H9 (cell line): ENCODE measurements around the gene KAT6B. TPM values are rescaled to one million over a fixed set of nuclear protein-coding genes. Genes with fewer than 3 reads are reported as not detected.

Source experiments
- DNase-seq: peaks from one replicate; pipeline ENCODE4 v3.0.0-alpha.2; 2017
- H2AFZ ChIP-seq: one replicate; pipeline ENCODE4 v1.6.1; 2013; ENCODE audit warnings: mild to moderate bottlenecking, low read length, control low read depth, moderate library complexity
- H2AK5ac ChIP-seq: 2 replicates; pipeline ENCODE4 v1.6.1; 2013; ENCODE audit warnings: low read length, control low read depth, mixed read lengths; ENCODE audit not compliant: insufficient read length
- H2BK120ac ChIP-seq: one replicate; pipeline ENCODE4 v1.6.1; 2013; ENCODE audit warnings: low read depth, mild to moderate bottlenecking, low read length, control low read depth, inconsistent platforms; ENCODE audit not compliant: poor library complexity, severe bottlenecking
- H2BK12ac ChIP-seq: 2 replicates; pipeline ENCODE4 v1.6.1; 2013; ENCODE audit warnings: low read length, control low read depth, mixed read lengths, low read depth; ENCODE audit not compliant: insufficient read length
- H2BK15ac ChIP-seq: 2 replicates; pipeline ENCODE4 v1.6.1; 2013; ENCODE audit warnings: low read depth, low read length, control low read depth
- H2BK20ac ChIP-seq: one replicate; pipeline ENCODE4 v1.6.1; 2013; ENCODE audit warnings: low read depth, mild to moderate bottlenecking, low read length, control low read depth, inconsistent platforms; ENCODE audit not compliant: poor library complexity, severe bottlenecking
- H2BK5ac ChIP-seq: 2 replicates; pipeline ENCODE4 v1.6.1; 2013; ENCODE audit warnings: low read length, control low read depth, mixed read lengths; ENCODE audit not compliant: insufficient read length
- H3K14ac ChIP-seq: 2 replicates; pipeline ENCODE4 v1.6.1; 2013; ENCODE audit warnings: low read length, control low read depth; ENCODE audit not compliant: insufficient read depth
- H3K18ac ChIP-seq: 2 replicates; pipeline ENCODE4 v1.6.1; 2013; ENCODE audit warnings: low read depth, mild to moderate bottlenecking, mixed read lengths, low read length, control low read depth; ENCODE audit not compliant: insufficient read length
- H3K23ac ChIP-seq: 2 replicates; pipeline ENCODE4 v1.6.1; 2013; ENCODE audit warnings: low read length, control low read depth, mixed read lengths, low read depth; ENCODE audit not compliant: insufficient read length
- H3K23me2 ChIP-seq: 2 replicates; pipeline ENCODE4 v1.6.1; 2013; ENCODE audit warnings: low read depth, mild to moderate bottlenecking, mixed read lengths, low read length, control low read depth; ENCODE audit not compliant: insufficient read length, poor library complexity, severe bottlenecking
- H3K27ac ChIP-seq: 2 replicates; pipeline ENCODE4 v1.5.1; 2013; ENCODE audit warnings: low read length, control low read depth, mixed read lengths, low read depth; ENCODE audit not compliant: insufficient read length
- H3K27me3 ChIP-seq: 2 replicates; pipeline ENCODE4 v1.6.1; 2013; ENCODE audit warnings: low read length, control low read depth, inconsistent platforms; ENCODE audit not compliant: insufficient read depth
- H3K4ac ChIP-seq: 2 replicates; pipeline ENCODE4 v1.6.1; 2013; ENCODE audit warnings: low read depth, mild to moderate bottlenecking, control low read depth, inconsistent platforms, low read length, moderate library complexity
- H3K4me1 ChIP-seq: 2 replicates; pipeline ENCODE4 v1.6.1; 2013; ENCODE audit warnings: low read length, control low read depth, inconsistent platforms; ENCODE audit not compliant: insufficient read depth
- H3K4me2 ChIP-seq: 2 replicates; pipeline ENCODE4 v1.6.1; 2013; ENCODE audit warnings: low read length, control low read depth, mixed read lengths; ENCODE audit not compliant: insufficient read length, insufficient read depth
- H3K56ac ChIP-seq: 2 replicates; pipeline ENCODE4 v1.6.1; 2013; ENCODE audit warnings: low read depth, mild to moderate bottlenecking, mixed read lengths, low read length, control low read depth; ENCODE audit not compliant: insufficient read length
- H3K79me1 ChIP-seq: 2 replicates; pipeline ENCODE4 v1.6.1; 2013; ENCODE audit warnings: low read depth, mild to moderate bottlenecking, moderate library complexity, low read length, control low read depth, inconsistent platforms; ENCODE audit not compliant: insufficient read depth, poor library complexity, severe bottlenecking
- H3K79me2 ChIP-seq: 2 replicates; pipeline ENCODE4 v1.6.1; 2013; ENCODE audit warnings: low read length, control low read depth, inconsistent platforms; ENCODE audit not compliant: insufficient read depth
- H3K9ac ChIP-seq: 2 replicates; pipeline ENCODE4 v1.6.1; 2013; ENCODE audit warnings: low read length, control low read depth, mixed read lengths; ENCODE audit not compliant: insufficient read length; ENCODE audit errors: extremely low read depth
- H3K9me3 ChIP-seq: one replicate; pipeline ENCODE4 v1.6.1; 2013; ENCODE audit warnings: low read depth, low read length, inconsistent platforms; ENCODE audit not compliant: control insufficient read depth
- H3T11ph ChIP-seq: one replicate; pipeline ENCODE4 v1.6.1; 2013; ENCODE audit warnings: mild to moderate bottlenecking, low read length, control low read depth, inconsistent platforms
- H4K20me1 ChIP-seq: one replicate; pipeline ENCODE4 v1.6.1; 2013; ENCODE audit not compliant: control insufficient read depth, insufficient read length, insufficient read depth
- H4K5ac ChIP-seq: 2 replicates; pipeline ENCODE4 v1.6.1; 2013; ENCODE audit warnings: low read depth, mild to moderate bottlenecking, mixed read lengths, low read length, control low read depth; ENCODE audit not compliant: insufficient read length
- H4K8ac ChIP-seq: replicated peaks from 2 replicates; pipeline ENCODE4 v1.6.1; 2013; ENCODE audit warnings: low read length, control low read depth, mixed read lengths, low read depth; ENCODE audit not compliant: insufficient read length
- H4K91ac ChIP-seq: 2 replicates; pipeline ENCODE4 v1.6.1; 2013; ENCODE audit warnings: low read depth, mild to moderate bottlenecking, moderate library complexity, mixed read lengths, low read length, control low read depth; ENCODE audit not compliant: insufficient read length
- H3K27ac Mint-ChIP-seq, 3 experiments: 2 replicates in 2 of 3; 3 replicates in 1 of 3; pipeline ENCODE4 v1.8.0; 2020 to 2021; ENCODE audit warnings: mixed read lengths in 3 of 3, mild to moderate bottlenecking in 1 of 3, moderate library complexity in 1 of 3
- H3K27me3 Mint-ChIP-seq: 2 replicates; pipeline ENCODE4 v1.8.0; 2021; ENCODE audit warnings: low read depth, mild to moderate bottlenecking, moderate library complexity, mixed read lengths
- H3K36me3 Mint-ChIP-seq, 3 experiments: 2 replicates in 2 of 3; 3 replicates in 1 of 3; pipeline ENCODE4 v1.8.0; 2020 to 2021; ENCODE audit warnings: low read depth in 3 of 3, mixed read lengths in 3 of 3; ENCODE audit not compliant: insufficient read depth in 1 of 3
- H3K4me1 Mint-ChIP-seq, 2 experiments: 2 replicates each; pipeline ENCODE4 v1.8.0; 2020; ENCODE audit warnings: mixed read lengths in 2 of 2
- H3K4me3 Mint-ChIP-seq, 2 experiments: 2 replicates in 1 of 2; 3 replicates in 1 of 2; pipeline ENCODE4 v1.8.0; 2020 to 2021; ENCODE audit warnings: mild to moderate bottlenecking in 2 of 2, mixed read lengths in 2 of 2, moderate library complexity in 1 of 2
- H3K9me3 Mint-ChIP-seq, 2 experiments: 2 replicates in 1 of 2; 3 replicates in 1 of 2; pipeline ENCODE4 v1.8.0; 2020; ENCODE audit warnings: mild to moderate bottlenecking in 2 of 2, mixed read lengths in 2 of 2, moderate library complexity in 1 of 2
- WGBS: extraction: QIAGEN DNeasy Blood & Tissue Kit; methylation state at CpG from one replicate; pipeline ENCODE4 v1.1.7; 2013; ENCODE audit warnings: missing lambda C conversion rate, low lambda C conversion rate, mixed read lengths; ENCODE audit not compliant: insufficient read length; ENCODE audit errors: extremely low coverage; 5-methylcytosine and 5-hydroxymethylcytosine counted together
- total RNA-seq: library from RNA; stranded (reverse); gene quantifications from 2 replicates; pipeline ENCODE4 v1.2.1, GENCODE V29; 2021
- TF ChIP-seq, protein P1 (sequence below): fragments of 200-600 bp; sonication (generic); conservative IDR thresholded peaks from 3 replicates; pipeline ENCODE4 v1.8.0; 2021; ENCODE audit warnings: antibody characterized with exemption, mild to moderate bottlenecking

KAT6B gene
- total RNA-seq, 1 experiment from 2014 or later: 34.2 TPM

DNA sequence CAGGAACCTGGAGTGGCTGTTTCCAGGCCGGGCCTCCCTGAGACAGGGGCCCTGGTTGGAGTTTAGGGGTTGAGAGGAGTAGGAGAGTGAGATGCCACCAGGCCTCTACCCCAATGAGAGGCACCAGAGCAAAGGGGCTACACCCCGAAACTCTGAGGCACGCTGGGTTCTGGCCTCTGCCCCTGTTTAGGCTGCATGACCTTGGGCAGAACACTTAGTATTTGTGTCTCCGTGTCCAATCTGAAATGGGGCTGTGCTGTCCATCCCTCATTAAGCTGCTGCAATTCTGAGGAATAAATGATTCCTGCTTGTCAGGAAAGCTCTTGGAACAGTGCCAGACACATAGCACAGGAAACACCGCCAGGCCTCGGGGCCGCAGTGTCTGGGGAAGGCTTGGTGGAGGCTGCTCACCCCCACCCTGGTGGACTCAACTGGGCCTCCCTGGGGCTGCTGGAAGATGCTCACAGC lies 244.6 kb downstream of the KAT6B start:
- Mint-ChIP-seq H3K36me3 (no peaks in the 10 kb centered on the region), H3K4me3 (no peak overlapping the region), H3K9me3 (no peaks in the 10 kb centered on the region), H3K4me1 (peaks cover 18 to 21% of the 10 kb centered on the region in 2 experiments), H3K27me3 (peaks cover 4% of the 10 kb centered on the region), H3K27ac (no peak overlapping the region)
- Histone ChIP-seq H3K79me1 (no peaks in the 10 kb centered on the region), H3K14ac (no peak overlapping the region), H4K91ac (no peak overlapping the region), H3K9me3 (no peaks in the 10 kb centered on the region), H3T11ph (no peak overlapping the region), H2AFZ (no peak overlapping the region), H2BK15ac (no peak overlapping the region), H2AK5ac (no peak overlapping the region), H3K4ac (no peak overlapping the region), H3K18ac (no peak overlapping the region), H4K8ac (no peak overlapping the region), H3K23ac (no peak overlapping the region), H3K4me2 (no peak overlapping the region), H3K79me2 (no peaks in the 10 kb centered on the region), H2BK20ac (no peak overlapping the region), H3K27ac (no peak overlapping the region), H3K9ac (no peak overlapping the region), H3K23me2 (no peaks in the 10 kb centered on the region), H4K20me1 (no peaks in the 10 kb centered on the region), H3K4me1 (peaks cover 2% of the 10 kb centered on the region), H3K27me3 (no peaks in the 10 kb centered on the region), H2BK12ac (no peak overlapping the region), H2BK120ac (no peak overlapping the region), H2BK5ac (no peak overlapping the region), H3K56ac (no peak overlapping the region), H4K5ac (no peak overlapping the region)
- TF ChIP-seq, protein P1, sequence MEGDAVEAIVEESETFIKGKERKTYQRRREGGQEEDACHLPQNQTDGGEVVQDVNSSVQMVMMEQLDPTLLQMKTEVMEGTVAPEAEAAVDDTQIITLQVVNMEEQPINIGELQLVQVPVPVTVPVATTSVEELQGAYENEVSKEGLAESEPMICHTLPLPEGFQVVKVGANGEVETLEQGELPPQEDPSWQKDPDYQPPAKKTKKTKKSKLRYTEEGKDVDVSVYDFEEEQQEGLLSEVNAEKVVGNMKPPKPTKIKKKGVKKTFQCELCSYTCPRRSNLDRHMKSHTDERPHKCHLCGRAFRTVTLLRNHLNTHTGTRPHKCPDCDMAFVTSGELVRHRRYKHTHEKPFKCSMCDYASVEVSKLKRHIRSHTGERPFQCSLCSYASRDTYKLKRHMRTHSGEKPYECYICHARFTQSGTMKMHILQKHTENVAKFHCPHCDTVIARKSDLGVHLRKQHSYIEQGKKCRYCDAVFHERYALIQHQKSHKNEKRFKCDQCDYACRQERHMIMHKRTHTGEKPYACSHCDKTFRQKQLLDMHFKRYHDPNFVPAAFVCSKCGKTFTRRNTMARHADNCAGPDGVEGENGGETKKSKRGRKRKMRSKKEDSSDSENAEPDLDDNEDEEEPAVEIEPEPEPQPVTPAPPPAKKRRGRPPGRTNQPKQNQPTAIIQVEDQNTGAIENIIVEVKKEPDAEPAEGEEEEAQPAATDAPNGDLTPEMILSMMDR: no peak
- no peak for DNase-seq
- WGBS: no CpG with 5 or more reads among the region's 7 CpGs
